GM12878 (cell line): ENCODE results near the gene FXYD7.

Experiments
- CREB1 ChIP-seq: IDR thresholded peaks from 2 replicates; pipeline ENCODE4 v1.6.1; 2012; ENCODE audit warnings: low read depth, mild to moderate bottlenecking, inconsistent platforms
- EGR1 ChIP-seq, 2 experiments: IDR thresholded peaks; 1 replicate in 1 of 2; 2 replicates in 1 of 2; pipeline ENCODE4 v1.6.1; 2011 to 2012; ENCODE audit warnings: low read depth in 2 of 2, low read length in 2 of 2, borderline replicate concordance in 1 of 2, mild to moderate bottlenecking in 1 of 2, moderate library complexity in 1 of 2
- ESRRA ChIP-seq: IDR thresholded peaks from 2 replicates; pipeline ENCODE4 v1.6.1; 2012; ENCODE audit warnings: mild to moderate bottlenecking, low read length, improper control_type of control experiment
- EZH2 ChIP-seq: IDR thresholded peaks from 2 replicates; pipeline ENCODE4 v1.6.1; 2012; ENCODE audit warnings: low read depth, mild to moderate bottlenecking, control low read depth, inconsistent platforms, low read length, borderline replicate concordance; ENCODE audit not compliant: control insufficient read depth
- FOS ChIP-seq: IDR thresholded peaks from 3 replicates; pipeline ENCODE4 v1.6.1; 2011; ENCODE audit warnings: borderline replicate concordance; ENCODE audit not compliant: insufficient read length; ENCODE audit errors: extremely low read depth
- HDAC6 ChIP-seq: fragments of 200-600 bp; sonication (generic); IDR thresholded peaks from one replicate; pipeline ENCODE4 v1.8.0; 2017; ENCODE audit warnings: antibody characterized with exemption; ENCODE audit not compliant: unreplicated experiment
- NR2F1 ChIP-seq: fragments of 450-650 bp; conservative IDR thresholded peaks from 2 replicates; pipeline ENCODE4 v1.6.1; 2017; ENCODE audit warnings: mild to moderate bottlenecking
- POLR2A ChIP-seq: IDR thresholded peaks from 2 replicates; pipeline ENCODE4 v1.6.1; 2011; ENCODE audit warnings: low read depth, mild to moderate bottlenecking, low read length
- RAD21 ChIP-seq: IDR thresholded peaks from 2 replicates; pipeline ENCODE4 v1.6.1; 2011; ENCODE audit warnings: mild to moderate bottlenecking, low read depth, low read length, moderate library complexity; ENCODE audit not compliant: insufficient read depth
- SRF ChIP-seq, 2 experiments: IDR thresholded peaks; 2 replicates each; pipeline ENCODE4 v1.6.1; 2011; ENCODE audit warnings: low read depth in 2 of 2, low read length in 2 of 2, mild to moderate bottlenecking in 1 of 2, moderate library complexity in 1 of 2
- TF ChIP-seq, protein P1 (sequence below), 3 experiments: IDR thresholded peaks in 2 of 3; conservative IDR thresholded peaks in 1 of 3; 2 replicates each; pipeline ENCODE4 v1.5.1; 2011; ENCODE audit warnings: low read depth in 3 of 3, low read length in 3 of 3, mild to moderate bottlenecking in 3 of 3, control low read depth in 2 of 3, moderate library complexity in 2 of 3, inconsistent platforms in 1 of 3, mixed read lengths in 1 of 3; ENCODE audit not compliant: control insufficient read depth in 2 of 3, insufficient read depth in 1 of 3; ENCODE audit errors: extremely low read depth in 1 of 3
- TF ChIP-seq, protein P2 (sequence below): fragments of 450-650 bp; IDR thresholded peaks from 2 replicates; pipeline ENCODE4 v1.6.1; 2018; ENCODE audit warnings: borderline replicate concordance, mild to moderate bottlenecking; ENCODE audit not compliant: partially characterized antibody
- TF ChIP-seq, protein P3 (sequence below): IDR thresholded peaks from 2 replicates; pipeline ENCODE4 v1.6.1; 2011; ENCODE audit warnings: low read depth, low read length, improper control_type of control experiment, borderline replicate concordance

DNA sequence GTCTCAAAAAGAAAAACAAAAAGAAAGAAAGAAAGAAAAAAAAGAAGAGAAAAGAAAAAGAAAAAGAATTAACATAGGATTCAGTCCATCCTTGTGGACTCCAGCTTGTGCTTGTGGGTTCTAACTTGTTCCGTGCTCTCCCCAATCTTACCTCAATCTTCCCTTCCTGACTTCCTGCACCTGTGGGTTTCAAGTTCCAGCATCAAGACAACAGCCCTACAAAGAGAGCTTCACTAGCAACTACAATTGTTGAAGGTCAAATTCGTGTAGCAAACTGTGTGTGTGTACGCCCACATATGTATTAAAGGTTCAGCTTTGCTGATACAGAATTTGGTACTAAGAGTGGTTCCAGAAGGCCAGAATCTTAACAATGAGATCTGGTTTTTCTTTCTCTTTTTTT lies 36.8 kb downstream of the FXYD7 start:
- TF ChIP-seq ESRRA (no peak), SRF (IDR thresholded peaks at IDR 0.05; ENCODE audit: low read depth in 2 of 2, low read length in 2 of 2) (no peak), RAD21 (no peak), EZH2 (no peak), CREB1 (no peak), EGR1 (IDR thresholded peaks at IDR 0.05; ENCODE audit: borderline replicate concordance in 1 of 2, low read depth in 2 of 2, low read length in 2 of 2) (no peak), HDAC6 (no peak), NR2F1 (no peak), POLR2A (no peak), FOS (no peak)
- TF ChIP-seq, protein P1, sequence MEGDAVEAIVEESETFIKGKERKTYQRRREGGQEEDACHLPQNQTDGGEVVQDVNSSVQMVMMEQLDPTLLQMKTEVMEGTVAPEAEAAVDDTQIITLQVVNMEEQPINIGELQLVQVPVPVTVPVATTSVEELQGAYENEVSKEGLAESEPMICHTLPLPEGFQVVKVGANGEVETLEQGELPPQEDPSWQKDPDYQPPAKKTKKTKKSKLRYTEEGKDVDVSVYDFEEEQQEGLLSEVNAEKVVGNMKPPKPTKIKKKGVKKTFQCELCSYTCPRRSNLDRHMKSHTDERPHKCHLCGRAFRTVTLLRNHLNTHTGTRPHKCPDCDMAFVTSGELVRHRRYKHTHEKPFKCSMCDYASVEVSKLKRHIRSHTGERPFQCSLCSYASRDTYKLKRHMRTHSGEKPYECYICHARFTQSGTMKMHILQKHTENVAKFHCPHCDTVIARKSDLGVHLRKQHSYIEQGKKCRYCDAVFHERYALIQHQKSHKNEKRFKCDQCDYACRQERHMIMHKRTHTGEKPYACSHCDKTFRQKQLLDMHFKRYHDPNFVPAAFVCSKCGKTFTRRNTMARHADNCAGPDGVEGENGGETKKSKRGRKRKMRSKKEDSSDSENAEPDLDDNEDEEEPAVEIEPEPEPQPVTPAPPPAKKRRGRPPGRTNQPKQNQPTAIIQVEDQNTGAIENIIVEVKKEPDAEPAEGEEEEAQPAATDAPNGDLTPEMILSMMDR (IDR thresholded peaks at IDR 0.05 in 2 of 3, conservative IDR thresholded peaks at IDR 0.05 in 1 of 3; ENCODE audit: control insufficient read depth in 2 of 3, extremely low read depth in 1 of 3, insufficient read depth in 1 of 3, low read depth in 3 of 3, low read length in 3 of 3) = no peak
- TF ChIP-seq, protein P2, sequence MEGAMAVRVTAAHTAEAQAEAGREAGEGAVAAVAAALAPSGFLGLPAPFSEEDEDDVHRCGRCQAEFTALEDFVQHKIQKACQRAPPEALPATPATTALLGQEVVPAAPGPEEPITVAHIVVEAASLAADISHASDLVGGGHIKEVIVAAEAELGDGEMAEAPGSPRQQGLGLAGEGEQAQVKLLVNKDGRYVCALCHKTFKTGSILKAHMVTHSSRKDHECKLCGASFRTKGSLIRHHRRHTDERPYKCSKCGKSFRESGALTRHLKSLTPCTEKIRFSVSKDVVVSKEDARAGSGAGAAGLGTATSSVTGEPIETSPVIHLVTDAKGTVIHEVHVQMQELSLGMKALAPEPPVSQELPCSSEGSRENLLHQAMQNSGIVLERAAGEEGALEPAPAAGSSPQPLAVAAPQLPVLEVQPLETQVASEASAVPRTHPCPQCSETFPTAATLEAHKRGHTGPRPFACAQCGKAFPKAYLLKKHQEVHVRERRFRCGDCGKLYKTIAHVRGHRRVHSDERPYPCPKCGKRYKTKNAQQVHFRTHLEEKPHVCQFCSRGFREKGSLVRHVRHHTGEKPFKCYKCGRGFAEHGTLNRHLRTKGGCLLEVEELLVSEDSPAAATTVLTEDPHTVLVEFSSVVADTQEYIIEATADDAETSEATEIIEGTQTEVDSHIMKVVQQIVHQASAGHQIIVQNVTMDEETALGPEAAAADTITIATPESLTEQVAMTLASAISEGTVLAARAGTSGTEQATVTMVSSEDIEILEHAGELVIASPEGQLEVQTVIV = no peak
- TF ChIP-seq, protein P3, sequence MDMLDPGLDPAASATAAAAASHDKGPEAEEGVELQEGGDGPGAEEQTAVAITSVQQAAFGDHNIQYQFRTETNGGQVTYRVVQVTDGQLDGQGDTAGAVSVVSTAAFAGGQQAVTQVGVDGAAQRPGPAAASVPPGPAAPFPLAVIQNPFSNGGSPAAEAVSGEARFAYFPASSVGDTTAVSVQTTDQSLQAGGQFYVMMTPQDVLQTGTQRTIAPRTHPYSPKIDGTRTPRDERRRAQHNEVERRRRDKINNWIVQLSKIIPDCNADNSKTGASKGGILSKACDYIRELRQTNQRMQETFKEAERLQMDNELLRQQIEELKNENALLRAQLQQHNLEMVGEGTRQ = no peak
